ENCODE results near the gene ZNF423. TPM values are rescaled to one million over a fixed set of nuclear protein-coding genes. Genes with fewer than 3 reads are reported as not detected.

Gene ZNF423
- total and polyA plus RNA-seq, 9 of the 15 experiments (the other 6 are each of a cell fraction or from before 2014, with no cell fraction given): not detected

GRCh38 chr16:49661465-49662187, 194.3 kb downstream of the ZNF423 start:
- H3K27ac ChIP-seq (ENCODE audit: extremely low read depth, low read depth, low read length): no peak overlapping the region
- H3K9me3 ChIP-seq (replicated peaks; ENCODE audit: control insufficient read depth, insufficient read depth, low read depth, low read length): no peaks in the 10 kb centered on the region
- no peak for ATAC-seq
- POLR2A ChIA-PET: no interaction called here
- no peak overlapping the region for H3K4me3 ChIP-seq
- H3K4me1 ChIP-seq (replicated peaks in 1 of 2; ENCODE audit: control insufficient read depth in 2 of 2, insufficient read depth in 2 of 2, low read length in 2 of 2): no peaks in the 10 kb centered on the region
- peaks cover 13 to 61% of the 10 kb centered on the region in 2 experiments; a peak in 4 of 5 replicates for H3K27me3 ChIP-seq (ENCODE audit: control insufficient read depth in 2 of 2, insufficient read depth in 2 of 2, low read length in 2 of 2)
- in situ Hi-C loops (cut with MboI) (no loop called here), intact Hi-C loops (cut with micrococcal nuclease) (no loop called here)
- no peaks in the 10 kb centered on the region for H3K36me3 ChIP-seq (ENCODE audit: control insufficient read depth, insufficient read depth, low read length)
- H2AFZ ChIP-seq (ENCODE audit: low read depth, low read length): no peak overlapping the region
- CTCF ChIA-PET (ENCODE audit: low intra/inter-chr PET ratio): no interaction called here
- H3K4me2 ChIP-seq (ENCODE audit: insufficient read depth, low read length): no peak overlapping the region
- DNase-seq (ENCODE audit: extremely low read depth in 1 of 4, low spot score in 3 of 4): no peak
- no peaks in the 10 kb centered on the region for H3K79me2 ChIP-seq (ENCODE audit: control insufficient read depth, insufficient read depth, low read length)
- under 1% methylated on average over 16 of the region's 16 CpGs for WGBS (ENCODE audit: insufficient coverage, low coverage, missing lambda C conversion rate)
- no TSS peak for BruUV-seq (replicated peaks)
- H4K20me1 ChIP-seq (replicated peaks; ENCODE audit: control insufficient read depth, insufficient read depth, low read length): no peaks in the 10 kb centered on the region
- no peaks in the 10 kb centered on the region for H3K9me1 ChIP-seq (ENCODE audit: control insufficient read depth, insufficient read depth, low read length)
- TF ChIP-seq MAFF (IDR thresholded peaks at IDR 0.05; ENCODE audit: low read length) (no peak), TAF7 (tag; IDR thresholded peaks at IDR 0.05) (no peak), CREB3L1 (IDR thresholded peaks at IDR 0.05; ENCODE audit: borderline replicate concordance, low read depth) (no peak), CBFA2T3 (IDR thresholded peaks at IDR 0.05) (no peak), ARID1B (IDR thresholded peaks at IDR 0.05) (no peak), ZNF551 (CRISPR knock-in tag; IDR thresholded peaks at IDR 0.05) (no peak), ILK (tag; IDR thresholded peaks at IDR 0.05; ENCODE audit: borderline replicate concordance, low read depth) (no peak)
- FAIRE-seq: no peak
- no peak overlapping the region for H3K9ac ChIP-seq (ENCODE audit: insufficient read depth in 1 of 2, low read depth in 2 of 2, low read length in 2 of 2)
